ENCODE measurements around the gene GPR31. TPM values are rescaled to one million over a fixed set of nuclear protein-coding genes. Genes with fewer than 3 reads are reported as not detected.

GPR31 gene
- total RNA-seq, 1 experiment from 2014 or later: not detected

DNA sequence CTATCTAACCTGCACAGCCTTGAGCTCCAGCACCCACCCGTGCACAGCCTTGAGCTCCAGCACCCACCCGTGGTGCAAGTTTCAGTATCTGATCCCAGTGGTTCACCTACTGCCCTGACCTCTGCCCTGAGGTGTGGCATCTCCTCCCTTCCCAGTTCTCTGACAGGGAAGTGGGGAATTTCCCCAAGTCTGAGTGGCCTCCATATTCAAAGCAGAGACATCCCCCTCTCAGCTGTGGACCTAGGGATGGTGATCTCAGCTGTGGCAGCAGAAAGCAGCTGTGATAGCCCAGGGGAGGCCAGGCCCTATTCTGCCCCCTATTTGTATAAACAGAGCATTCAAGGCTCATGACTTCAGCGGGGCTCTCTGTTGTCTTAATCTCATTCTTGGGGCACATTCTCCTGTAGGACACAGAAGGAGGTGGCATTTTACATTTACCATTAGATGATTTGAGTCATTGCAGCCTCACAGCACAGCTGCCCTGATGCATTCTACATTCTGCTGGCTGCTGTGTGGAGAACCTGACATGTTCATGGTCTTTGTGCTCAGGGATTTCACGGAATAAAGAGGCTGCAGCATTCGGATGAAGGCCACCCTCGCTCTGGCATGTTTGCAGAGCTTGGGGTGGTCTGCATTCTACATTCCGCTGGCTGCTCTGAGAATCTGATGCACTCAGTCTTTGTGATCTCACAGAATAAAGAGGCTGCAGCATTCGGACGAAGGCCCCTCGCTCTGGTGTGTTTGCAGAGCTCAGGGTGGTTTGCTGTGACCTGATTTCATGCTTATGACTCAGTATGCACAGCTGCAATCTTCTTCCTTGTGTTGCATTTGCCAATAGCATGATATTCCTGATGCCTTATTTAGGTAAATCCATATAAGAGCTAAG, 16.9 kb downstream of the GPR31 start:
- peak; percentile 20 for DNase-seq (ENCODE audit: low read depth)

DNA sequence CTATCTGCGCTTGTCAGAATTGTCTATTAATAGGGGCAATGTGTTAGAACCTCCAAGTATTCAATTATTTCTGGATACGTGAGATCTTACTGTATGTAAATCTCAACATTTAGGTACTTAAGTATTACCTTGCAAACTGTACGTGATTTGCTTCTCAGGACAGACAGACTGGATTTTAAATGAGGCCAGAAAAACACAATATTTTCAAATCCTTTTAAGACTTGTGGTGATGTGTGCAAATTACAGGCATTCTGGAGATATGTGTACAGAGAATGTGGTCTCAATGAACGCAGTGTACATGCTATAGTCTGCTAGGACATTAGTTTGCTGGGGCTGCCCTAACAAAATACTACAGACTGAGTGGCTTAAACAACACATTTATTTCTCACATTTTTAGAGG, 18.0 kb downstream of the GPR31 start:
- no peak for DNase-seq (ENCODE audit: low read depth)

DNA sequence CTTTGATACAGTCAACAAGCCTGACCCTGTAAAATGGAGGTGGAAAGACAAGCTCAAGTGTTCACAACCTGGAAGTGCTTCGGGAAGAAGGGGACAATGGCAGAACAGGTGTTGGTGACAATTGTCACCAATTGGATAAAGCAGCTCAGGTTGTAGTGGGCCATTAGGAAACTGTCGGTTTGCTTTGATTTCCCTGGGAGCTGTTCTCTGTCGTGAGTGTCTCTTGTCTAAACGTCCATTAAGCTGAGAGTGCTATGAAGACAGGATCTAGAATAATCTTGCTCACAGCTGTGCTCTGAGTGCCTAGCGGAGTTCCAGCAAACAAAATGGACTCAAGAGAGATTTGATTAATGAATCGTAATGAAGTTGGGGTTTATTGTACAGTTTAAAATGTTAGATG, 19.9 kb downstream of the GPR31 start:
- no peak for DNase-seq (ENCODE audit: low read depth)

- no peak for DNase-seq (ENCODE audit: low read depth)
Measured at GRCh38 chr6:167137081-167137480, 20.7 kb downstream of the GPR31 start.

DNA sequence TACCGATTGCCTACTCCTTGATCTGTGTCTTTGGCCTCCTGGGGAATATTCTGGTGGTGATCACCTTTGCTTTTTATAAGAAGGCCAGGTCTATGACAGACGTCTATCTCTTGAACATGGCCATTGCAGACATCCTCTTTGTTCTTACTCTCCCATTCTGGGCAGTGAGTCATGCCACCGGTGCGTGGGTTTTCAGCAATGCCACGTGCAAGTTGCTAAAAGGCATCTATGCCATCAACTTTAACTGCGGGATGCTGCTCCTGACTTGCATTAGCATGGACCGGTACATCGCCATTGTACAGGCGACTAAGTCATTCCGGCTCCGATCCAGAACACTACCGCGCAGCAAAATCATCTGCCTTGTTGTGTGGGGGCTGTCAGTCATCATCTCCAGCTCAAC, 21.4 kb downstream of the GPR31 start:
- no peak for DNase-seq (ENCODE audit: low read depth)

GRCh38 chr6:167134448-167135328, 23.1 kb downstream of the GPR31 start:
- DNase-seq (ENCODE audit: low read depth): no peak

DNA sequence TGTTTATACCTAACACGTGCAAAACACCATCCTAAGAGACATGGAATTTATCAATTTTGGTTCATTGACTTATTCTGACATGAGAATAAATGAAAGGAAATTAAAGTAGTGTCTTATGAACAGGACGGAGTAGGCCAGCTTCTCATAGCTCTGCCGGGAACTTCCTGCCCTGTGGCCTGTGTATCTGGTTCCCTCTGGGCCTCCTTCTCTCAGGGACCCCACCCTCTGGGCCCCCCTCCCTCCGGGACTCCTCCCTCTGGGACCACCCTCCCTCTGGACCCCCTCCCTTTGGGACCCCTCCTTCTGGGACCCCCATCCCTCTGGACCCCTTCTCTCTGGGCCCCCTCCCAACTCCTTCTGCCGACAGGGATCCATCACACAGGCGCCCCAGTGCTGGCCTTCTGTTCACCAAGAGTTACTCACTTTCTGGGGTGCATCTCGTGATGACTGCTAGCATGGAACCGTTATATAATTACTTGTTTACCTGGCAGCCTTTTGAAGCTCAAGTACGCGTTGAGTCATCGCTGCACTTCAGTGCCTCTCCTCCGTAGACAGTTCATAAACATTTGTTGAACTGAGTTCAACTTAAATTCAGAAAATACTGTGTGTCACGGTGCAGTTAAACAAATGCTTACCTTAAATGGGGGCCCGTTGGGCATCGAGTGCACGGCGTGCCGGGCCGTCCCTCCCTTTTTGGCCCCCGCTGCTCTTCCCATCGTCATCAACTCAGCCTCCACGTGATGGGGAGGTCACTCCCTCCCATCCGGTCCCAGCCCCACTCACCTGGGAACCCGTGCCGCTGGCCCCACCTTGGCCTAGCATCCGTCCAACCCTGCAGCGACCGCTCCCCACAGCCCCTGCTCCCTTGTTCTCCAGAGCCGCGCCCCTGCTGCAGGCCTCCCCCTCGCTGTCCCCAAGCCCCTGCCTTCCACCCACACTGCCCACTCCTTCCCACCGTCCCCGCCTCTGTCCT, 26.8 kb downstream of the GPR31 start:
- no peak for DNase-seq (ENCODE audit: low read depth)

DNA sequence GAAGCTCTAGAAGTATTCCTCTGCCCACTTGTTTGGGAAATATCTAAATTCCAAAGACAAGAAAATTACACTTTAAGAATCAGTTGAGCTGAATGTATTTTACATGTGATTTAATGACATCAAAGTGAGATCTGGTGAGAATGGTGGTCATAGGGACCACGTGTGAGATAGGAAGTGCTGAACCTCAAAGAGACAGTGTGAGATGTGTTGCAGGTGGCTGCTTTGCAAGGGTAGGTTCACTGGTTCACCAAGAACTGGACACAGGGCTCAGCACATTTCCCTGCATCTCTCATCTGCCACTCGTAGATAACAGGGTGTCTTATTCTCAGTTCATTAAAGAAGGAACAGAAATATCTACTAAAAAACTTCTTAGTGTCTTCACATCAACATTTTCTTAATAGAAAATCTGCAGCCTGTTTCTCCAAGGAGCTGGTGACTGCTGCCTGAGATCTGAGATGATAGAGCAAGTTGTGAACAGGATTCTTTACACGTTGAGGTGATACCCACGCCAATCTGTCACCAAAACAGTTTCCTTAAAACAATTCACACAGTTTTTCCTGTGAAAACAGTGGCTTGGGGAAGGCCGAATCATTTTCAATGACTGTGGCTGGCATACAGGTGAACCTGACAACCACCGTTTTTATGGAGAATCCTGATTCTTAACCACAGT, 27.6 kb downstream of the GPR31 start:
- no peak for DNase-seq (ENCODE audit: low read depth)

- no peak for DNase-seq (ENCODE audit: low read depth)
Measured at GRCh38 chr6:167129562-167129961, 28.2 kb downstream of the GPR31 start.

DNA sequence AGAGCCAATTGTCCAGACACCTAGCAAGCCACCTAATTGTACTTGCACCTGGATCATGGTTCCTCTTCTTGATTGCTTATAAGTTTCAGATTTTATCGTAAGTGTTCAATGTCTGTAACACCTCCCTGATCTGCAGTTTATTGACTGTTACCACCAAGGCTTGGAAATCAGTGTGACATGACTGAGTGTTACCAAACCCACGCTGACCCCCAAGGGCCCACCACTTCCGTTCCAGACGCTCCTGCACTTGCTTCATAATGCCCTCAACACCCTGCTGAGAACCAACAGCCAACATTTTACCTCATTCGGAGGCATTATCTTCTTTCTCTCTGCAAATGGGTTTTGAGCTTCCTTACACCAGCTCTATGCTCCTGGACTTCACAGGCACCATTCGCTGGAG, 28.6 kb downstream of the GPR31 start:
- DNase-seq (ENCODE audit: low read depth): no peak

- no peak for DNase-seq (ENCODE audit: low read depth)
Measured at GRCh38 chr6:167127785-167128531, 29.8 kb downstream of the GPR31 start.

DNA sequence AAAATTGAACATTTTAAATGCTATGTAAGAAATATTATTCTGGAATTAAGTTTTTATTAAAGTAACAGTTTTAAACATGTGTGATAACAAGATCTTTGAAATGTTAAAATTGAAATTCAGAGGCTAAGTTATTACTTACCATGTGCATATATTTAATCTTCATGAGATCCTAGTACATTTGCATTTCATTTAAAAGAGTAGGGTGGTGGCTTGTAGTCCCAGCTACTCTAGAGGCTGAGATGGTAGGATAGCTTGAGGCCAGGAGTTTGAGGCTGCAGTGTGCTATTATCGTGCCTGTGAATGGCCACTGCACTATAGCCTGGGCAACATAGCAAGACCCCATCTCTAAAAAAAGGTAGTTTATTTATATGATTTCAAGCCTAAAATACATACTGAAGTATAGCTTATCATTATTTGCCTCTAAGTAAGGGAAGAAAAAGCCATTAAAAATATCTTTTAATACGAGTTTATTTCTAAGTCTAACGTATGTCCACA, 31.9 kb downstream of the GPR31 start:
- no peak for DNase-seq (ENCODE audit: low read depth)

DNA sequence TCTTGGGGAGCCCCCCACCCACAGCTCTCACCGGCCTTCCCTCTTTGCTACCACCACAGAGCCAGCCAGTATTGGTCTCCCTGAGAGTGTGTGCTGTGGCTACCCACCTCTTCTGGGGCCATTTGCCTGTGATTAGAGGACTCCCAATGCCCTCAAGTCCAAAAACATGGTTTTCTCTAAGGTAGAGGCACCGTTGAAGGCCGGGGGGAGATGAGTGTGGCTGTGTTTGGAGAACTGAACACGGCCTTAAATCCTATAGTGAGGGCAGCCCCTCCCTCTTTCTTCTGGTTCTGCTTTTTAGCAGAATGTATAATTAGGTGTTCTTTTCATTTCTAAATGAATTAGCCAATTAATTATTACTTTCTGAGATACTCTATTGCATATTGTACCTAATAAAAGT, 32.4 kb downstream of the GPR31 start:
- no peak for DNase-seq (ENCODE audit: low read depth)

- no peak for DNase-seq (ENCODE audit: low read depth)
Measured at GRCh38 chr6:167124753-167125152, 33.0 kb downstream of the GPR31 start.

GRCh38 chr6:167122827-167123657, 34.7 kb downstream of the GPR31 start, which contains the start of gene CCR6:
CCR6 (plus strand) TSS chr6:167123096; CDS start chr6:167136135, 13,039 bp downstream.
- no peak for DNase-seq (ENCODE audit: low read depth)

DNA sequence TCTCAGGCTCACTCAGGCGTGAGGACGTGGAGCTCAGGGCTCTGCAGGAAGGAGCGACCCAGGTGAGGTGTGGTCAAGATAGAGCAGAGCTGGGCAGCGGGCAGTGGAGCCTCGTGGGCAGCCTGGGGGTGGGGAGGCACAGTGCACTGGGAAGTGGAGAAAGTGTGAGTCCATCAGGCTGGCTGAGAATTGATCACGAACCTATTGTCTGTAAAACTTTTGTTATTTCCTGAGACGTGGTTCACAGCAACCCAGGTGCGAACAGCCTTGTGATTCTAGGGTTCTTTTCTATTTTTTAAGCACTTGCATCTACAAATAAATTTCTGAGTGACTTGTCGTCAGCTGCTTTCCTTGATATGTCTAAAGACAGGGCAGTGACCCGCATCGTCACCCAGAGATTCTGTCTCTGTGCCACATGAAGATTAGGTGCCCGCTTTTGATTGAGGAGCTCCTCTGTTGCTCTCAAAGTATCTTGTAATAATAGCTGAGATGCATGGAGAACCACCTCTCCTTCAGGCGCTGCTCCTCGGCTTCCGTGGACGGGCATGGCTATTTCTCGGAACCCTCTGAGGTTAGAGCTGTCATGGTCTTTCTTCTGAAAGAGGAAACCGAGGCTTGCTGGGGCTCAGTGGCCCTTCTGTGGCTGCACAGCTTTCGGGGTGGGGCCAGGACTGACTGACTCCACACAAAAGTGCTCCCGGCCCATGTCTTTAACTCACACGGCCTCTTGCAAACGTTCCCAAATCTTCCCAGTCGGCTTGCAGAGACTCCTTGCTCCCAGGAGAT, 35.5 kb downstream of the GPR31 start:
- no peak for DNase-seq (ENCODE audit: low read depth)

- DNase-seq (ENCODE audit: low read depth): no peak
Measured at GRCh38 chr6:167121335-167121841, 36.4 kb downstream of the GPR31 start.

GRCh38 chr6:167120583-167120903, 37.2 kb downstream of the GPR31 start:
- DNase-seq (ENCODE audit: low read depth): no peak

Measured in RPMI7951 (cell line).